HEK293T (cell line): ENCODE data around the gene NFS1.

Experiments
- ARNT ChIP-seq: fragments of 450-650 bp; IDR thresholded peaks from 2 replicates; pipeline ENCODE4 v1.6.1; 2017; ENCODE audit warnings: mild to moderate bottlenecking
- CTBP1 ChIP-seq: fragments of 450-650 bp; IDR thresholded peaks from 2 replicates; pipeline ENCODE4 v1.6.1; 2016; ENCODE audit warnings: borderline replicate concordance
- FOXM1 ChIP-seq: fragments of 450-650 bp; IDR thresholded peaks from 2 replicates; pipeline ENCODE4 v1.6.1; 2017; ENCODE audit warnings: mild to moderate bottlenecking, borderline replicate concordance
- HDGF ChIP-seq: fragments of 450-650 bp; IDR thresholded peaks from 2 replicates; pipeline ENCODE4 v1.6.1; 2017; ENCODE audit warnings: antibody characterized with exemption, borderline replicate concordance
- LEF1 ChIP-seq: fragments of 450-650 bp; IDR thresholded peaks from 2 replicates; pipeline ENCODE4 v1.6.1; 2017; ENCODE audit warnings: mild to moderate bottlenecking, borderline replicate concordance
- NFRKB ChIP-seq: fragments of 450-650 bp; IDR thresholded peaks from 2 replicates; pipeline ENCODE4 v1.6.1; 2016; ENCODE audit warnings: mild to moderate bottlenecking, moderate library complexity
- SP1 ChIP-seq: fragments of 450-650 bp; IDR thresholded peaks from 2 replicates; pipeline ENCODE4 v1.6.1; 2017
- SUZ12 ChIP-seq: fragments of 450-650 bp; IDR thresholded peaks from 2 replicates; pipeline ENCODE4 v1.6.1; 2016; ENCODE audit warnings: mild to moderate bottlenecking
- ZNF384 ChIP-seq: fragments of 450-650 bp; IDR thresholded peaks from 2 replicates; pipeline ENCODE4 v1.6.1; 2016

GRCh38 chr20:35737865-35738333 is 38.7 kb upstream of the NFS1 start:
- TF ChIP-seq SP1 (no peak), FOXM1 (no peak), HDGF (no peak), ZNF384 (0 out of 2 replicates have a peak, but pooled peaks have one; percentile 24), NFRKB (no peak), SUZ12 (no peak), CTBP1 (no peak), LEF1 (no peak), ARNT (no peak)
